WTC11 (cell line): Measurements from ENCODE around the gene ACVR1.

ENCODE experiments used
- ATF3 ChIP-seq: sonication (generic); formaldehyde crosslinking; conservative IDR thresholded peaks from 2 replicates; pipeline ENCODE4 v1.8.1; 2022; ENCODE audit warnings: mild to moderate bottlenecking, missing genetic modification reagents
- CTCF ChIP-seq: fragments of 200-600 bp; IDR thresholded peaks from 2 replicates; pipeline ENCODE4 v1.8.0; 2022; ENCODE audit warnings: antibody characterized with exemption
- ERG ChIP-seq: fragments of 250-450 bp; sonication (Bioruptor Pico); IDR thresholded peaks from 2 replicates; pipeline ENCODE4 v1.8.0; 2021; ENCODE audit warnings: mild to moderate bottlenecking
- ETV6 ChIP-seq: sonication (generic); formaldehyde crosslinking; IDR thresholded peaks from 2 replicates; pipeline ENCODE4 v1.8.1; 2022; ENCODE audit warnings: mild to moderate bottlenecking, missing genetic modification reagents
- FOXP1 ChIP-seq: sonication (generic); formaldehyde crosslinking; IDR thresholded peaks from 2 replicates; pipeline ENCODE4 v1.8.0; 2022; ENCODE audit warnings: missing genetic modification reagents, mild to moderate bottlenecking, moderate library complexity, borderline replicate concordance
- JAZF1 ChIP-seq: fragments of 250-450 bp; sonication (Bioruptor Pico); IDR thresholded peaks from 2 replicates; pipeline ENCODE4 v1.9.0; 2021; ENCODE audit warnings: moderate library complexity, mild to moderate bottlenecking, inconsistent platforms
- JUN ChIP-seq: sonication (generic); formaldehyde crosslinking; IDR thresholded peaks from 2 replicates; pipeline ENCODE4 v1.8.0; 2023; ENCODE audit warnings: mild to moderate bottlenecking, missing genetic modification reagents
- KAT7 ChIP-seq: sonication (generic); formaldehyde crosslinking; IDR thresholded peaks from 2 replicates; pipeline ENCODE4 v1.8.1; 2023; ENCODE audit warnings: missing genetic modification reagents, mild to moderate bottlenecking, borderline replicate concordance
- RORB ChIP-seq: fragments of 250-450 bp; sonication (Bioruptor Pico); IDR thresholded peaks from 2 replicates; pipeline ENCODE4 v1.9.0; 2021; ENCODE audit warnings: mild to moderate bottlenecking
- STAT6 ChIP-seq: sonication (generic); formaldehyde crosslinking; conservative IDR thresholded peaks from 2 replicates; pipeline ENCODE4 v1.8.1; 2023; ENCODE audit warnings: mild to moderate bottlenecking, low read depth, missing genetic modification reagents, moderate library complexity
- ZNF138 ChIP-seq: sonication (generic); formaldehyde crosslinking; conservative IDR thresholded peaks from 2 replicates; pipeline ENCODE4 v1.8.1; 2022; ENCODE audit warnings: mild to moderate bottlenecking, moderate library complexity, missing genetic modification reagents

- no peak for TF ChIP-seq CTCF
- TF ChIP-seq JUN (CRISPR knock-in tag) = no peak
- TF ChIP-seq ERG = no peak
- no peak for TF ChIP-seq ZNF138
- no peak for TF ChIP-seq JAZF1 (CRISPR knock-in tag)
- no peak for TF ChIP-seq ETV6 (CRISPR knock-in tag)
- no peak for TF ChIP-seq ATF3 (CRISPR knock-in tag)
- TF ChIP-seq STAT6 (CRISPR knock-in tag) = no peak
- no peak for TF ChIP-seq RORB
- no peak for TF ChIP-seq KAT7 (CRISPR knock-in tag)
- no peak for TF ChIP-seq FOXP1 (CRISPR knock-in tag)
These were observed 46.2 kb upstream of the ACVR1 start for GRCh38 chr2:157922336-157922735.
